Activated CD8-positive, alpha-beta T cell treated with anti-CD3 and anti-CD28 coated beads for 36 hours (primary cell): ENCODE measurements around the gene SYNGR4. TPM values are rescaled to one million over a fixed set of nuclear protein-coding genes. Genes with fewer than 3 reads are reported as not detected.
A peak's percentile ranks its signal among the peaks of the same experiment; 100 is the strongest.

Source experiments
- ATAC-seq: fragments of 200-7000 bp; cut with Tn5 transposase; one replicate; pipeline ENCODE4 v1.10.0; 2021; ENCODE audit warnings: mild to moderate bottlenecking, moderate library complexity
- CTCF ChIA-PET: fragments of 350-600 bp; sonication (Branson Sonifier 250); formaldehyde crosslinking; loops from one replicate; lab custom pipeline; 2021; ENCODE audit warnings: antibody characterized with exemption; lab: Charles Lee
- POLR2A ChIA-PET: fragments of 350-600 bp; sonication (Branson Sonifier 250); formaldehyde crosslinking; loops from one replicate; lab custom pipeline; 2021; ENCODE audit warnings: antibody characterized with exemption; lab: Charles Lee
- DNase-seq: peaks from one replicate; pipeline ENCODE4 v3.0.0-alpha.2; 2020
- H3K27ac Mint-ChIP-seq: one replicate; pipeline ENCODE4 v1.8.0; 2021; ENCODE audit warnings: mild to moderate bottlenecking, mixed read lengths
- H3K27me3 Mint-ChIP-seq: one replicate; pipeline ENCODE4 v1.8.0; 2021; ENCODE audit warnings: mixed read lengths
- H3K36me3 Mint-ChIP-seq: one replicate; pipeline ENCODE4 v1.8.0; 2021; ENCODE audit warnings: low read depth, mixed read lengths
- H3K4me1 Mint-ChIP-seq: one replicate; pipeline ENCODE4 v1.8.0; 2021; ENCODE audit warnings: low read depth, mixed read lengths
- H3K4me3 Mint-ChIP-seq: one replicate; pipeline ENCODE4 v1.8.0; 2021; ENCODE audit warnings: mild to moderate bottlenecking, moderate library complexity, mixed read lengths
- H3K9me3 Mint-ChIP-seq: one replicate; pipeline ENCODE4 v1.8.0; 2021; ENCODE audit warnings: mixed read lengths
- intact Hi-C: fragments of 100-400 bp; cut with micrococcal nuclease; formaldehyde crosslinking; loops from one replicate; pipeline ENCODE4 v1.10.0; 2022
- total RNA-seq, 2 experiments: library from RNA; stranded (reverse); gene quantifications; one replicate each; pipeline ENCODE4 v1.2.3, GENCODE V29; 2021
- TF ChIP-seq, protein P1 (sequence below): fragments of 200-600 bp; IDR thresholded peaks from one replicate; pipeline ENCODE4 v1.8.0; 2022; ENCODE audit warnings: antibody characterized with exemption, mild to moderate bottlenecking

The SYNGR4 gene
- total RNA-seq, 2 experiments from 2014 or later: 0.38 TPM; not detected in 1

DNA sequence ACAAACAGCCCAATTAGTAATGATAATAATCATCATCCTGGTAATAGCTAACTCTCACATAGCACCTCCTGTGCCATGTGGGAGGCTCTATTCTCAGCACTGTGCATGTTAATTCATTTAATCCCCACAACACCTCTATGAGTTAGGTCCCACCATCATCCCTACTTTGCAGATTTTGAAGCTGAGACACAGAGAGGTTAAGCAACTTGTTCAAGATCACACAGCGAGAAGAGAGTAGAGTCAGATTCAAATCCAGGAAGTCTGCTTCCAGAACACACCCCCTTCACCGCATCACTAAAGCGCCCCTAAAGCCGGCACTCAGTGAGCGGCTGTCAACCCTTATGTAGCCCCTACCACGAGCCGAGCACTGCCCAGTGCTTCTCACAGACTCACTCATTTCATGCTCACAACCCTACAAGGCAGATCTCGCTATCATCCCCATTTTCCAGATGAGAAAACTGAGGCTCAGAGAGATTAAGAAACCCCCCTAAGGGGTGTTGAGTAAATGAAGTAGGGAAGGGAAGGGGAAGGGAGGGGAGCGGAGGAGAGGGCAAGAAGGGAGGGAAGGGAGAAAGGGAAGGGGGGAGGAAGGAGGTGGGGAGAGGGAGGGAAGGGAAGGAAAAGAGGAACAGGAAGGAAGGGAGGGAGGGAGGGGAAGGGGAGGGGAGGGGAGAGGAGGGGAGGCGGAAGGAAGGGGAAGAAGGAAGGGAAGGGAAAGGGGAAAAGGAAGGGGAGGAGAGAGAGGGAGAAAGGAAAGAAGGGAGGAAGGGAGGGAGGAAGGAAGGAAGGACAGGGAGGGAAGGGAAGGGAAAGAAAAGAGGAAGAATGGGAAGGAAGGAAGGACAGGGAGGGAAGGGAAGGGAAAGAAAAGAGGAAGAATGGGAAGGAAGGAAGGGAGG lies 22.4 kb upstream of the SYNGR4 start:
- Mint-ChIP-seq H3K27ac (no peak overlapping the region), H3K27me3 (no peaks in the 10 kb centered on the region), H3K36me3 (no peaks in the 10 kb centered on the region), H3K4me3 (no peak overlapping the region), H3K9me3 (no peaks in the 10 kb centered on the region), H3K4me1 (no peaks in the 10 kb centered on the region)
- ChIA-PET POLR2A (interaction anchor here (0.6 kb wide), 1 partner anchor 177 kb away, joined by 3 read pairs; no protein-coding TSS in a partner anchor), CTCF (interaction anchor here (1.0 to 1.8 kb wide), 3 partner anchors 28 to 51 kb away, joined by 3 to 7 read pairs (median 5); partner anchors contain the start of gene KDELR1)
- TF ChIP-seq, protein P1, sequence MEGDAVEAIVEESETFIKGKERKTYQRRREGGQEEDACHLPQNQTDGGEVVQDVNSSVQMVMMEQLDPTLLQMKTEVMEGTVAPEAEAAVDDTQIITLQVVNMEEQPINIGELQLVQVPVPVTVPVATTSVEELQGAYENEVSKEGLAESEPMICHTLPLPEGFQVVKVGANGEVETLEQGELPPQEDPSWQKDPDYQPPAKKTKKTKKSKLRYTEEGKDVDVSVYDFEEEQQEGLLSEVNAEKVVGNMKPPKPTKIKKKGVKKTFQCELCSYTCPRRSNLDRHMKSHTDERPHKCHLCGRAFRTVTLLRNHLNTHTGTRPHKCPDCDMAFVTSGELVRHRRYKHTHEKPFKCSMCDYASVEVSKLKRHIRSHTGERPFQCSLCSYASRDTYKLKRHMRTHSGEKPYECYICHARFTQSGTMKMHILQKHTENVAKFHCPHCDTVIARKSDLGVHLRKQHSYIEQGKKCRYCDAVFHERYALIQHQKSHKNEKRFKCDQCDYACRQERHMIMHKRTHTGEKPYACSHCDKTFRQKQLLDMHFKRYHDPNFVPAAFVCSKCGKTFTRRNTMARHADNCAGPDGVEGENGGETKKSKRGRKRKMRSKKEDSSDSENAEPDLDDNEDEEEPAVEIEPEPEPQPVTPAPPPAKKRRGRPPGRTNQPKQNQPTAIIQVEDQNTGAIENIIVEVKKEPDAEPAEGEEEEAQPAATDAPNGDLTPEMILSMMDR: no peak
- ATAC-seq (no peak), DNase-seq (no peak)
- intact Hi-C loops: no loop called here

DNA sequence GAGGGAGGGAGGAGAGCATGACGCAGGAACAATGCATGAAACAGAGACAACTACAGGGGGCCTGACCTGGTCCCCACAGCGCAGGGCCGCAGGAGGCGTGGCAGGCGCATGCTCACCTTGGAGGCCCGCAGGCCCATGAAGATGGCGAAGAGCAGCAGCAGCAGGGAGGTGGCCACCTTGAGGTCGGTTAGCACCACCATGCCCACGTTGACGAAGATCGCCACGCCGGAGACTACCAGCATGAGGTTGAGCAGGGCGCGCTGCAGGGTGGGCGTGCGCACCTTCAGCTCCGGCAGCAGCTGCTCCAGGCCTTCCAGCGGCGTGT lies 21.8 kb upstream of the SYNGR4 start:
- DNase-seq: no peak
- Mint-ChIP-seq H3K4me3 (no peak overlapping the region), H3K4me1 (no peaks in the 10 kb centered on the region), H3K27me3 (no peaks in the 10 kb centered on the region), H3K27ac (no peak overlapping the region), H3K9me3 (no peaks in the 10 kb centered on the region), H3K36me3 (no peaks in the 10 kb centered on the region)
- TF ChIP-seq, protein P1: no peak
- ChIA-PET CTCF (no interaction called here), POLR2A (no interaction called here)
- intact Hi-C loops: no loop called here
- ATAC-seq: no peak

DNA sequence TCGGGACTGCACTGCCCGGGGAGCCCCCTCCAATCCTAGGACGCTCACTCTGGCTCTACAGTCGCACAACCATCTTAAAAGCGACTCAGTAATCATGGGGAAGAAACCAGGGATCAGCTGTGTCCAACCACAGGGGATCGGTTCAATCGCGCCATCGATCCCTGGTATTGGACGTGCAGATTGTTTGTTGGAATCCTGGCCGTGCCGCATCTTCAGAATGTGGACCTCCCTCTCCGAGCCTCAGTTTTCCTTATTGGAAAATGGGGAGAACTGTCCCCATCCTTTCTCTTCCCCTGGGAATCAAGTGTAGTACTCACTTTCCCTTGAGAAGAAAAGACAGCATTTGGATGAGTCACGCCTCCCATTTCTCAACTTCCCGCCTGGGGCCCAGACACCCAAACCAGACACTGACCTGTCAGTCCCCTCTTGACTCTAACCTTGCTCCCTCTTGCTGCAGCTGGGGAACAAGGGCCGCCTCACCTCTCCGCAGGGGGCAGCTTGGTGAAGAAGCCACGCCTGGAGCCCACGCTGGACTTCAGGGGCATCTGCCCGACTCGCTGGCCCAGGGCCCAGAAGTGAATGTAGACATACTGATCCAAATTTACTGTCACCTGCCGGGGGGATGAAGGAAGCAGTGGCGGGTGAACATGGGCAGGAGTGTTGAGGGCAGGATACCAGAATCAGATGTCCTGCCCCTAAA lies 21.2 kb upstream of the SYNGR4 start:
- DNase-seq (no peak), ATAC-seq (no peak)
- no peak overlapping the region for H3K27ac Mint-ChIP-seq
- H3K4me3 Mint-ChIP-seq: no peak overlapping the region
- POLR2A ChIA-PET: no interaction called here
- H3K4me1 Mint-ChIP-seq: no peaks in the 10 kb centered on the region
- CTCF ChIA-PET: no interaction called here
- TF ChIP-seq, protein P1: no peak
- intact Hi-C loops: no loop called here
- H3K9me3 Mint-ChIP-seq: no peaks in the 10 kb centered on the region
- H3K27me3 Mint-ChIP-seq: no peaks in the 10 kb centered on the region
- no peaks in the 10 kb centered on the region for H3K36me3 Mint-ChIP-seq

DNA sequence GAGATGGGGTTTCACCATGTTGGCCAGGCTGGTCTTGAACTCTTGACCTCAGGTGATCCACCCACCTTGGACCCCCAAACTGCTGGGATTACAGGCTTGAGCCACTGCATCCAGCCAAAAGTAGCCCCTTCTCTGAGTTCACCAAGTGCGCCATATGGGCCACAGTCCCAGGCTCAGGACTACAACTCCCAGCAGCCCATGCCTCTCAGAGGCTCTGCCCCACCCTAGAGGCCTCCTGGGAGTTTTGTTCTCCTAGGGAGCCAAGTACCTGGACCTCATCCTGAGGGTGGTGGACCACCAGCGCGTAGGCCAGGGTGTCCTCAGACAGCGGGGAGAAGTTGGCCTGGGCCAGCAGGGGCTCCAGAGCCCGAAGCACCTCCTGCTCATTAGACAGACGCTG lies 19.3 kb upstream of the SYNGR4 start:
- Mint-ChIP-seq H3K27me3 (no peaks in the 10 kb centered on the region), H3K4me3 (no peak overlapping the region), H3K36me3 (no peaks in the 10 kb centered on the region), H3K9me3 (no peaks in the 10 kb centered on the region), H3K4me1 (no peaks in the 10 kb centered on the region), H3K27ac (no peak overlapping the region)
- ATAC-seq (peak; percentile 37), DNase-seq (no peak)
- ChIA-PET CTCF (interaction anchor here (0.9 kb wide), 1 partner anchor 47 kb away, joined by 4 read pairs; the partner anchor contains the start of gene KDELR1), POLR2A (no interaction called here)
- intact Hi-C loops: no loop called here
- TF ChIP-seq, protein P1: no peak

DNA sequence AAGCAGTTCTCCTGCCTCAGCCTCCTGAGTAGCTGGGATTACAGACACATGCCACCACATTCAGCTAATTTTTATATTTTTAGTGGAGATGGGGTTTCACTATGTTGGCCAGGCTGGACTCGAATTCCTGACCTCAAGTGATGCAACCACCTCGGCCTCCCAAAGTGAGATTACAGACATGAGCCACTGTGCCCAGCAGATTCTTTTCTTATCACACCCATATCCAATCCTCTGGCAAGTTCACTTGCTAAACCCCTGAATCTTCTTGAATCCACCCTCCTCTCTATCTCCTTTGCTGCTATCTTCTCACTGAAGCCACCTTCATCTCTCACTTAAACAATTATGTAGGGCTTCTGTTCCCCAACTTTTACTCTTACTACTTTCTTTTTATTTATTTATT lies 18.0 kb upstream of the SYNGR4 start:
- DNase-seq (no peak), ATAC-seq (no peak)
- Mint-ChIP-seq H3K36me3 (peaks cover 1% of the 10 kb centered on the region), H3K27me3 (no peaks in the 10 kb centered on the region), H3K27ac (no peak overlapping the region), H3K4me1 (peaks cover 3% of the 10 kb centered on the region), H3K4me3 (no peak overlapping the region), H3K9me3 (no peaks in the 10 kb centered on the region)
- ChIA-PET POLR2A (interaction anchor here (2.4 kb wide), 1 partner anchor 11 kb away, joined by 6 read pairs; no protein-coding TSS in a partner anchor), CTCF (interaction anchor here (0.7 kb wide), 1 partner anchor 13 kb away, joined by 3 read pairs; no protein-coding TSS in a partner anchor)
- TF ChIP-seq, protein P1: no peak
- intact Hi-C loops: no loop called here
